ENCODE results near the gene ACADL. TPM values are rescaled to one million over a fixed set of nuclear protein-coding genes. Genes with fewer than 3 reads are reported as not detected.
"Not testable (repeated sequence)": the region's sequence is repeated elsewhere in the genome, so short reads cannot be mapped to it uniquely, and the experiment has no call there.

The ACADL gene
- total RNA-seq, 5 donors from 2014 or later (not counting 1 experiment from before 2014, with no cell fraction given) = not detected

- H3K4me3 ChIP-seq (ENCODE audit: control insufficient read depth in 1 of 2, extremely low read depth in 1 of 2, low read length in 1 of 2) = no peak overlapping the region
- ChIA-PET POLR2A (no interaction called here), CTCF (interaction anchor here (0.6 to 1.1 kb wide), 3 partner anchors 8 to 20 kb away, joined by 3 read pairs; partner anchors contain the start of gene KANSL1L (in 1 of the 2))
- no peak overlapping the region for H3K27ac ChIP-seq (ENCODE audit: low read length)
- peaks cover 6 to 17% of the 10 kb centered on the region in 2 experiments for H3K4me1 ChIP-seq (ENCODE audit: control insufficient read depth in 1 of 2, extremely low read depth in 1 of 2, insufficient read depth in 2 of 2, low read length in 2 of 2)
- DNase-seq (no peak), ATAC-seq (replicated peaks in 1 of 4) (no peak)
- Mint-ChIP-seq H3K27me3 (peaks cover 0 to 21% of the 10 kb centered on the region in 2 donors), H3K4me3 (no peak overlapping the region), H3K36me3 (peaks cover 7% of the 10 kb centered on the region), H3K9me3 (peaks cover 6 to 20% (median 8%) of the 10 kb centered on the region in 3 donors), H3K4me1 (peaks cover 17 to 24% (median 17%) of the 10 kb centered on the region in 3 donors), H3K27ac (no peak overlapping the region)
- H3K27me3 ChIP-seq (replicated peaks in 1 of 2; ENCODE audit: control insufficient read depth in 2 of 2, extremely low read depth in 1 of 2, insufficient read depth in 2 of 2, low read length in 1 of 2) = peaks cover 0 to 11% of the 10 kb centered on the region in 2 experiments
- H3K36me3 ChIP-seq (ENCODE audit: control insufficient read depth in 2 of 2, extremely low read depth in 1 of 2, insufficient read depth in 1 of 2, low read length in 1 of 2) = no peaks in the 10 kb centered on the region
- H3K9me3 ChIP-seq = no peaks in the 10 kb centered on the region
Measured at GRCh38 chr2:210179351-210179990, 45.8 kb downstream of the ACADL start.

GRCh38 chr2:210177769-210178168 lies 47.5 kb downstream of the ACADL start:
- CTCF ChIA-PET = interaction anchor here in 1 of 2 donors (1.3 kb wide), 1 partner anchor 17 kb away, joined by 5 read pairs; no protein-coding TSS in a partner anchor
- peaks cover 17 to 25% (median 17%) of the 10 kb centered on the region in 3 donors for H3K4me1 Mint-ChIP-seq
- ATAC-seq (replicated peaks in 1 of 4) (no peak), DNase-seq (no peak)
- POLR2A ChIA-PET = no interaction called here
- Histone ChIP-seq H3K27ac (ENCODE audit: low read length) (no peak overlapping the region), H3K36me3 (ENCODE audit: control insufficient read depth in 2 of 2, extremely low read depth in 1 of 2, insufficient read depth in 1 of 2, low read length in 1 of 2) (no peaks in the 10 kb centered on the region), H3K4me3 (ENCODE audit: control insufficient read depth in 1 of 2, extremely low read depth in 1 of 2, low read length in 1 of 2) (no peak overlapping the region), H3K9me3 (no peaks in the 10 kb centered on the region), H3K4me1 (ENCODE audit: control insufficient read depth in 1 of 2, extremely low read depth in 1 of 2, insufficient read depth in 2 of 2, low read length in 2 of 2) (peaks cover 6 to 17% of the 10 kb centered on the region in 2 experiments), H3K27me3 (replicated peaks in 1 of 2; ENCODE audit: control insufficient read depth in 2 of 2, extremely low read depth in 1 of 2, insufficient read depth in 2 of 2, low read length in 1 of 2) (peaks cover 0 to 11% of the 10 kb centered on the region in 2 experiments)
- WGBS (ENCODE audit: insufficient coverage) = no CpG with 5 or more reads among the region's 1 CpG
- H3K27ac Mint-ChIP-seq = no peak overlapping the region
- no peak overlapping the region for H3K4me3 Mint-ChIP-seq
- H3K36me3 Mint-ChIP-seq = no peaks in the 10 kb centered on the region
- H3K27me3 Mint-ChIP-seq = peaks cover 0 to 15% of the 10 kb centered on the region in 2 donors
- peaks cover 0 to 4% (median 3%) of the 10 kb centered on the region in 3 donors for H3K9me3 Mint-ChIP-seq

GRCh38 chr2:210177115-210177514 lies 48.1 kb downstream of the ACADL start:
- H3K27ac Mint-ChIP-seq; H3K4me3 ChIP-seq (ENCODE audit: control insufficient read depth in 1 of 2, extremely low read depth in 1 of 2, low read length in 1 of 2); H3K36me3 Mint-ChIP-seq; H3K4me3 Mint-ChIP-seq; H3K36me3 ChIP-seq (ENCODE audit: control insufficient read depth in 2 of 2, extremely low read depth in 1 of 2, insufficient read depth in 1 of 2, low read length in 1 of 2); H3K27ac ChIP-seq (ENCODE audit: low read length); H3K9me3 ChIP-seq; ATAC-seq (replicated peaks in 1 of 4); H3K9me3 Mint-ChIP-seq; POLR2A ChIA-PET; DNase-seq: not testable (repeated sequence)
- no CpG with 5 or more reads among the region's 1 CpG for WGBS (ENCODE audit: insufficient coverage)
- H3K4me1 ChIP-seq (ENCODE audit: control insufficient read depth in 1 of 2, extremely low read depth in 1 of 2, insufficient read depth in 2 of 2, low read length in 2 of 2) = peaks cover 9 to 15% of the 10 kb centered on the region in 2 experiments
- Mint-ChIP-seq H3K27me3 (peaks cover 0 to 12% of the 10 kb centered on the region in 2 donors), H3K4me1 (peaks cover 18 to 29% (median 19%) of the 10 kb centered on the region in 3 donors)
- CTCF ChIA-PET = interaction anchor here in 1 of 2 donors (1.3 kb wide), 1 partner anchor 18 kb away, joined by 5 read pairs; no protein-coding TSS in a partner anchor
- H3K27me3 ChIP-seq (replicated peaks in 1 of 2; ENCODE audit: control insufficient read depth in 2 of 2, extremely low read depth in 1 of 2, insufficient read depth in 2 of 2, low read length in 1 of 2) = peaks cover 0 to 11% of the 10 kb centered on the region in 2 experiments

- no peak for DNase-seq
- peaks cover 0 to 3% (median 0%) of the 10 kb centered on the region in 3 donors for H3K9me3 Mint-ChIP-seq
- H3K27me3 ChIP-seq (replicated peaks in 1 of 2; ENCODE audit: control insufficient read depth in 2 of 2, extremely low read depth in 1 of 2, insufficient read depth in 2 of 2, low read length in 1 of 2) = peaks cover 0 to 5% of the 10 kb centered on the region in 2 experiments
- H3K9me3 ChIP-seq = no peaks in the 10 kb centered on the region
- peaks cover 11 to 17% of the 10 kb centered on the region in 2 experiments for H3K4me1 ChIP-seq (ENCODE audit: control insufficient read depth in 1 of 2, extremely low read depth in 1 of 2, insufficient read depth in 2 of 2, low read length in 2 of 2)
- ATAC-seq (replicated peaks in 1 of 4) = no peak
- no peaks in the 10 kb centered on the region for H3K36me3 ChIP-seq (ENCODE audit: control insufficient read depth in 2 of 2, extremely low read depth in 1 of 2, insufficient read depth in 1 of 2, low read length in 1 of 2)
- no peak overlapping the region for H3K27ac Mint-ChIP-seq
- H3K27ac ChIP-seq (ENCODE audit: low read length) = no peak overlapping the region
- POLR2A ChIA-PET = no interaction called here
- CTCF ChIA-PET = interaction anchor here in 1 of 2 donors (1.6 kb wide), 1 partner anchor 25 kb away, joined by 4 read pairs; no protein-coding TSS in a partner anchor
- H3K4me1 Mint-ChIP-seq = peaks cover 18 to 27% (median 21%) of the 10 kb centered on the region in 3 donors
- no peaks in the 10 kb centered on the region for H3K36me3 Mint-ChIP-seq
- H3K4me3 ChIP-seq (ENCODE audit: control insufficient read depth in 1 of 2, extremely low read depth in 1 of 2, low read length in 1 of 2) = no peak overlapping the region
- peaks cover 0 to under 1% of the 10 kb centered on the region in 2 donors for H3K27me3 Mint-ChIP-seq
- no peak overlapping the region for H3K4me3 Mint-ChIP-seq
Measured at GRCh38 chr2:210174086-210174485, 51.2 kb downstream of the ACADL start.

GRCh38 chr2:210172219-210172575 lies 53.0 kb downstream of the ACADL start:
- peaks cover 11 to 19% of the 10 kb centered on the region in 2 experiments for H3K4me1 ChIP-seq (ENCODE audit: control insufficient read depth in 1 of 2, extremely low read depth in 1 of 2, insufficient read depth in 2 of 2, low read length in 2 of 2)
- H3K4me3 ChIP-seq (ENCODE audit: control insufficient read depth in 1 of 2, extremely low read depth in 1 of 2, low read length in 1 of 2) = peak overlapping the region; percentile 82 to 90
- ChIA-PET CTCF (interaction anchor here (0.7 to 1.3 kb wide), 4 partner anchors 24 to 412 kb away, joined by 4 to 6 read pairs (median 5); no protein-coding TSS in a partner anchor), POLR2A (interaction anchor here in 1 of 2 donors (0.6 kb wide), 1 partner anchor 1905 kb away, joined by 4 read pairs; no protein-coding TSS in a partner anchor)
- no peak for DNase-seq
- no peaks in the 10 kb centered on the region for H3K36me3 ChIP-seq (ENCODE audit: control insufficient read depth in 2 of 2, extremely low read depth in 1 of 2, insufficient read depth in 1 of 2, low read length in 1 of 2)
- Mint-ChIP-seq H3K27ac (peak overlapping the region; percentile 38 to 92), H3K27me3 (peaks cover 0 to 4% of the 10 kb centered on the region in 2 donors), H3K4me3 (peak overlapping the region; percentile 89 to 98 (median 94)), H3K9me3 (peaks cover 0 to 3% (median 0%) of the 10 kb centered on the region in 3 donors), H3K36me3 (no peaks in the 10 kb centered on the region), H3K4me1 (peaks cover 31 to 39% (median 31%) of the 10 kb centered on the region in 3 donors)
- H3K27ac ChIP-seq (ENCODE audit: low read length) = no peak overlapping the region
- peaks cover 0 to 5% of the 10 kb centered on the region in 2 experiments for H3K27me3 ChIP-seq (replicated peaks in 1 of 2; ENCODE audit: control insufficient read depth in 2 of 2, extremely low read depth in 1 of 2, insufficient read depth in 2 of 2, low read length in 1 of 2)
- WGBS (ENCODE audit: insufficient coverage) = 0% methylated on average over 1 of the region's 8 CpGs
- H3K9me3 ChIP-seq = no peaks in the 10 kb centered on the region
- no peak for ATAC-seq (replicated peaks in 1 of 4)

GRCh38 chr2:210171309-210172218 lies 53.7 kb downstream of the ACADL start, which contains the start of gene KANSL1L:
Gene KANSL1L (minus strand): TSS chr2:210171409. CDS start chr2:210154582, 16,827 bp downstream.
- Histone ChIP-seq H3K9me3 (no peaks in the 10 kb centered on the region), H3K36me3 (ENCODE audit: control insufficient read depth in 2 of 2, extremely low read depth in 1 of 2, insufficient read depth in 1 of 2, low read length in 1 of 2) (no peaks in the 10 kb centered on the region), H3K4me1 (ENCODE audit: control insufficient read depth in 1 of 2, extremely low read depth in 1 of 2, insufficient read depth in 2 of 2, low read length in 2 of 2) (peaks cover 11 to 19% of the 10 kb centered on the region in 2 experiments), H3K27me3 (replicated peaks in 1 of 2; ENCODE audit: control insufficient read depth in 2 of 2, extremely low read depth in 1 of 2, insufficient read depth in 2 of 2, low read length in 1 of 2) (peaks cover 0 to 5% of the 10 kb centered on the region in 2 experiments), H3K27ac (ENCODE audit: low read length) (peak within 1 kb of the TSS; percentile 90), H3K4me3 (ENCODE audit: control insufficient read depth in 1 of 2, extremely low read depth in 1 of 2, low read length in 1 of 2) (peak within 1 kb of the TSS; percentile 90 to 96)
- Mint-ChIP-seq H3K36me3 (no peaks in the 10 kb centered on the region), H3K27me3 (peaks cover 0 to 4% of the 10 kb centered on the region in 2 donors), H3K9me3 (no peaks in the 10 kb centered on the region), H3K4me3 (peak within 1 kb of the TSS; percentile 93 to 98 (median 94)), H3K27ac (peak within 1 kb of the TSS; percentile 92 to 94), H3K4me1 (peaks cover 31 to 41% (median 31%) of the 10 kb centered on the region in 3 donors)
- ChIA-PET CTCF (interaction anchor here (0.6 to 1.3 kb wide), 6 partner anchors 8 to 412 kb away, joined by 3 to 6 read pairs (median 4); no protein-coding TSS in a partner anchor), POLR2A (interaction anchor here (0.5 to 0.6 kb wide), 2 partner anchors 1904 to 1917 kb away, joined by 4 to 5 read pairs; no protein-coding TSS in a partner anchor)
- WGBS (ENCODE audit: insufficient coverage) = under 1% methylated on average over 54 of the region's 67 CpGs
- ATAC-seq (replicated peaks in 1 of 4) (peak; percentile 87 to 92 (median 88)), DNase-seq (peak; percentile 89 to 99 (median 95))

Measured in T-cell (primary cell).